WTC11 (cell line): Measurements from ENCODE around the gene CARS2.

Experiments
- ATF1 ChIP-seq: sonication (generic); formaldehyde crosslinking; IDR thresholded peaks from 2 replicates; pipeline ENCODE4 v1.8.1; 2023; ENCODE audit warnings: mild to moderate bottlenecking, moderate library complexity, missing genetic modification reagents
- NR3C1 ChIP-seq: sonication (generic); formaldehyde crosslinking; conservative IDR thresholded peaks from 2 replicates; pipeline ENCODE4 v1.8.1; 2023; ENCODE audit warnings: low read depth, mild to moderate bottlenecking, missing genetic modification reagents
- SP1 ChIP-seq: sonication (generic); formaldehyde crosslinking; conservative IDR thresholded peaks from 2 replicates; pipeline ENCODE4 v1.8.1; 2022; ENCODE audit warnings: missing genetic modification reagents
- USF2 ChIP-seq: sonication (generic); formaldehyde crosslinking; IDR thresholded peaks from 2 replicates; pipeline ENCODE4 v1.8.1; 2023; ENCODE audit warnings: mild to moderate bottlenecking, missing genetic modification reagents, moderate library complexity
- ZNF281 ChIP-seq: sonication (generic); formaldehyde crosslinking; IDR thresholded peaks from 2 replicates; pipeline ENCODE4 v1.8.0; 2023; ENCODE audit warnings: mild to moderate bottlenecking, missing genetic modification reagents
- TF ChIP-seq, protein P1 (sequence below): fragments of 200-600 bp; IDR thresholded peaks from 2 replicates; pipeline ENCODE4 v1.8.0; 2022; ENCODE audit warnings: antibody characterized with exemption
- TF ChIP-seq, protein P2 (sequence below): sonication (generic); formaldehyde crosslinking; IDR thresholded peaks from 2 replicates; pipeline ENCODE4 v1.8.0; 2022; ENCODE audit warnings: missing genetic modification reagents
- TF ChIP-seq, protein P3 (sequence below): fragments of 250-450 bp; sonication (Bioruptor Pico); IDR thresholded peaks from 2 replicates; pipeline ENCODE4 v2.1.2; 2022; ENCODE audit warnings: mild to moderate bottlenecking, moderate library complexity

- TF ChIP-seq SP1 (no peak), USF2 (CRISPR knock-in tag) (no peak), ATF1 (CRISPR knock-in tag) (no peak), NR3C1 (CRISPR knock-in tag) (no peak), ZNF281 (CRISPR knock-in tag) (no peak)
- TF ChIP-seq, protein P1, sequence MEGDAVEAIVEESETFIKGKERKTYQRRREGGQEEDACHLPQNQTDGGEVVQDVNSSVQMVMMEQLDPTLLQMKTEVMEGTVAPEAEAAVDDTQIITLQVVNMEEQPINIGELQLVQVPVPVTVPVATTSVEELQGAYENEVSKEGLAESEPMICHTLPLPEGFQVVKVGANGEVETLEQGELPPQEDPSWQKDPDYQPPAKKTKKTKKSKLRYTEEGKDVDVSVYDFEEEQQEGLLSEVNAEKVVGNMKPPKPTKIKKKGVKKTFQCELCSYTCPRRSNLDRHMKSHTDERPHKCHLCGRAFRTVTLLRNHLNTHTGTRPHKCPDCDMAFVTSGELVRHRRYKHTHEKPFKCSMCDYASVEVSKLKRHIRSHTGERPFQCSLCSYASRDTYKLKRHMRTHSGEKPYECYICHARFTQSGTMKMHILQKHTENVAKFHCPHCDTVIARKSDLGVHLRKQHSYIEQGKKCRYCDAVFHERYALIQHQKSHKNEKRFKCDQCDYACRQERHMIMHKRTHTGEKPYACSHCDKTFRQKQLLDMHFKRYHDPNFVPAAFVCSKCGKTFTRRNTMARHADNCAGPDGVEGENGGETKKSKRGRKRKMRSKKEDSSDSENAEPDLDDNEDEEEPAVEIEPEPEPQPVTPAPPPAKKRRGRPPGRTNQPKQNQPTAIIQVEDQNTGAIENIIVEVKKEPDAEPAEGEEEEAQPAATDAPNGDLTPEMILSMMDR = no peak
- TF ChIP-seq, protein P2, sequence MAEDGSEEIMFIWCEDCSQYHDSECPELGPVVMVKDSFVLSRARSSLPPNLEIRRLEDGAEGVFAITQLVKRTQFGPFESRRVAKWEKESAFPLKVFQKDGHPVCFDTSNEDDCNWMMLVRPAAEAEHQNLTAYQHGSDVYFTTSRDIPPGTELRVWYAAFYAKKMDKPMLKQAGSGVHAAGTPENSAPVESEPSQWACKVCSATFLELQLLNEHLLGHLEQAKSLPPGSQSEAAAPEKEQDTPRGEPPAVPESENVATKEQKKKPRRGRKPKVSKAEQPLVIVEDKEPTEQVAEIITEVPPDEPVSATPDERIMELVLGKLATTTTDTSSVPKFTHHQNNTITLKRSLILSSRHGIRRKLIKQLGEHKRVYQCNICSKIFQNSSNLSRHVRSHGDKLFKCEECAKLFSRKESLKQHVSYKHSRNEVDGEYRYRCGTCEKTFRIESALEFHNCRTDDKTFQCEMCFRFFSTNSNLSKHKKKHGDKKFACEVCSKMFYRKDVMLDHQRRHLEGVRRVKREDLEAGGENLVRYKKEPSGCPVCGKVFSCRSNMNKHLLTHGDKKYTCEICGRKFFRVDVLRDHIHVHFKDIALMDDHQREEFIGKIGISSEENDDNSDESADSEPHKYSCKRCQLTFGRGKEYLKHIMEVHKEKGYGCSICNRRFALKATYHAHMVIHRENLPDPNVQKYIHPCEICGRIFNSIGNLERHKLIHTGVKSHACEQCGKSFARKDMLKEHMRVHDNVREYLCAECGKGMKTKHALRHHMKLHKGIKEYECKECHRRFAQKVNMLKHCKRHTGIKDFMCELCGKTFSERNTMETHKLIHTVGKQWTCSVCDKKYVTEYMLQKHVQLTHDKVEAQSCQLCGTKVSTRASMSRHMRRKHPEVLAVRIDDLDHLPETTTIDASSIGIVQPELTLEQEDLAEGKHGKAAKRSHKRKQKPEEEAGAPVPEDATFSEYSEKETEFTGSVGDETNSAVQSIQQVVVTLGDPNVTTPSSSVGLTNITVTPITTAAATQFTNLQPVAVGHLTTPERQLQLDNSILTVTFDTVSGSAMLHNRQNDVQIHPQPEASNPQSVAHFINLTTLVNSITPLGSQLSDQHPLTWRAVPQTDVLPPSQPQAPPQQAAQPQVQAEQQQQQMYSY (CRISPR knock-in tag) = no peak
- TF ChIP-seq, protein P3, sequence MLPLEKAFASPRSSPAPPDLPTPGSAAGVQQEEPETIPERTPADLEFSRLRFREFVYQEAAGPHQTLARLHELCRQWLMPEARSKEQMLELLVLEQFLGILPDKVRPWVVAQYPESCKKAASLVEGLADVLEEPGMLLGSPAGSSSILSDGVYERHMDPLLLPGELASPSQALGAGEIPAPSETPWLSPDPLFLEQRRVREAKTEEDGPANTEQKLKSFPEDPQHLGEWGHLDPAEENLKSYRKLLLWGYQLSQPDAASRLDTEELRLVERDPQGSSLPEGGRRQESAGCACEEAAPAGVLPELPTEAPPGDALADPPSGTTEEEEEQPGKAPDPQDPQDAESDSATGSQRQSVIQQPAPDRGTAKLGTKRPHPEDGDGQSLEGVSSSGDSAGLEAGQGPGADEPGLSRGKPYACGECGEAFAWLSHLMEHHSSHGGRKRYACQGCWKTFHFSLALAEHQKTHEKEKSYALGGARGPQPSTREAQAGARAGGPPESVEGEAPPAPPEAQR (CRISPR knock-in tag) = no peak
Measured at GRCh38 chr13:110689041-110689440, 16.9 kb downstream of the CARS2 start.
